ENCODE results near the gene NDUFV1.
"Not testable (repeated sequence)": the region's sequence is repeated elsewhere in the genome, so short reads cannot be mapped to it uniquely, and the experiment has no call there.

Gene NDUFV1

DNA sequence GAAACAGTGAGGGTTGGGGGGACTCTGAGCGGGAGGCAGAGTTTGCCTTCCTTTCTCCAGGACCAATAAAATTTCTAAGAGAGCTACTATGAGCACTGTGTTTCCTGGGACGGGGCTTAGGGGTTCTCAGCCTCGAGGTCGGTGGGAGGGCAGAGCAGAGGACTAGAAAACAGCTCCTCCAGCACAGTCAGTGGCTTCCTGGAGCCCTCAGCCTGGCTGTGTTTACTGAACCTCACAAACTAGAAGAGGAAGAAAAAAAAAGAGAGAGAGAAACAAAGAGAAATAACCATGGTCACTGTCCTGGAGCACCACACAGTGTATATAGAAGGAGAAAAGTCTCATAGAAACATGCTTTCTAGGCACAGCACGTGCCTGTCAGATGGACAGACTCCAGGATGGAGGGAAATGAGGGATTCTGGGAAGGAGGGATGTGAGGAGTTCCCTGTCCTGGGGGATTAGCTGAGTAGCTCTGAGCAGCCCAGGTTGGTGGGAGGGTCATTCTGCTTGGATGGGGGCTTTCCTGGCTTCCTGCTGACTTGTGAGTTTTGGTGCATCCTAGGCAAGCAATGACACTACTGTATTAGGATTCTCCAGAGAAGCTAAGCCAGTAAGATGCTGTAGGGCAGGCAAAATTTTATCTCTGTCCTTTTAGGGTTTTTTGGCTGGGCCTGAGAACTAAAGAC is 20.0 kb upstream of the NDUFV1 start:
- H3K27ac ChIP-seq (ENCODE audit: low read depth in 2 of 2, low read length in 2 of 2), result no peak overlapping the region
- no peak overlapping the region for H3K4me3 ChIP-seq (ENCODE audit: low read length in 2 of 2)
- H3K27me3 ChIP-seq (ENCODE audit: control insufficient read depth in 2 of 2, insufficient read depth in 2 of 2, low read length in 2 of 2), result no peaks in the 10 kb centered on the region
- H3K36me3 ChIP-seq (ENCODE audit: control insufficient read depth in 2 of 2, insufficient read depth in 2 of 2, low read length in 2 of 2), result peaks cover 5 to 10% of the 10 kb centered on the region in 2 donors
- H3K9ac ChIP-seq (ENCODE audit: low read depth in 1 of 2, low read length in 2 of 2), result no peak overlapping the region
- peaks cover 12 to 16% of the 10 kb centered on the region in 2 donors for H3K4me1 ChIP-seq (ENCODE audit: control insufficient read depth in 2 of 2, insufficient read depth in 2 of 2, low read length in 2 of 2)
- H3K9me3 ChIP-seq (ENCODE audit: control insufficient read depth in 2 of 2, low read length in 2 of 2), result no peaks in the 10 kb centered on the region

DNA sequence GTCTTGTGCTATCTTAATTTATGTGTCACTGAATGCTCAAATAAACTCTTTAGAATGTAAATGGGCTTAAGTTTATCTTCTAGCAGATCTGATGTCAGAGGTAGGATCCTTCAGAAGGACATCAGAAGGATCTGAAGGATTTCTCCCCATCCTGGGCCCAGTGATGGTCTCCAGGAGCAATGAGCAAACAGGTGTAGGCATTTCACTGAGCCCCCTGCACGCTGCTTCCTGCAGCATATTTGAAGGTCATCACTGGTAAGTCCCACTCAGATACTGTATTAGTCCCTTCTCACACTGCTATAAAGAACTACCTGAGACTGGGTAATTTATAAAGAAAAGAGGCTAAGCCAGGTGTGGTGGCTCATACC is 18.6 kb upstream of the NDUFV1 start:
- Histone ChIP-seq H3K4me1 (ENCODE audit: control insufficient read depth in 2 of 2, insufficient read depth in 2 of 2, low read length in 2 of 2) (peaks cover 6 to 9% of the 10 kb centered on the region in 2 donors), H3K9me3 (ENCODE audit: control insufficient read depth in 2 of 2, low read length in 2 of 2) (no peaks in the 10 kb centered on the region), H3K9ac (ENCODE audit: low read depth in 1 of 2, low read length in 2 of 2) (no peak overlapping the region), H3K27ac (ENCODE audit: low read depth in 2 of 2, low read length in 2 of 2) (peak overlapping the region in 1 of 2 donors; percentile 26), H3K27me3 (ENCODE audit: control insufficient read depth in 2 of 2, insufficient read depth in 2 of 2, low read length in 2 of 2) (no peaks in the 10 kb centered on the region), H3K36me3 (ENCODE audit: control insufficient read depth in 2 of 2, insufficient read depth in 2 of 2, low read length in 2 of 2) (peaks cover 5 to 10% of the 10 kb centered on the region in 2 donors), H3K4me3 (ENCODE audit: low read length in 2 of 2) (no peak overlapping the region)

DNA sequence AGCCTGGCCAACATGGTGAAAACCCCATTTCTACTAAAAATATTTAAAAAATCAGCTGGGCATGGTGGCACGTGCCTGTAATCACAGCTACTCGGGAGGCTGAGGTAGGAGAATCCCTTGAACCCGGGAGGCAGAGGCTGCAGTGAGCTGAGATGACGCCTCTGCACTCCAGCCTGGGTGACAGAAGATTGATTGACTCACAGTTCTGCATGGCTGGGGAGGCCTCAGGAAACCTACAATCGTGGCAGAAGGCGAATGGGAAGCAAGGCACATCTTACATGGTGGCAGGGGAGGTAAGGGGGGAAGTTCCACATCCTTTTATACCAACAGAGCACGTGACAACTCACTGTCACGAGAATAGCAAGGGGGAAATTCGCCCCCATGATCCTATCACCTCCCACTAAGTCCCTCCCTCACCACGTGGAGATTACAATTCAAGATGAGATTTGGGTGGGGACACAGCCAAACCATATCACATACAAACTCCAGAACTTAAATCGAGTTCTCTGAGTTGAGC is 17.8 kb upstream of the NDUFV1 start:
- not testable (repeated sequence) for H3K4me3 ChIP-seq (ENCODE audit: low read length in 2 of 2); H3K27me3 ChIP-seq (ENCODE audit: control insufficient read depth in 2 of 2, insufficient read depth in 2 of 2, low read length in 2 of 2); H3K27ac ChIP-seq (ENCODE audit: low read depth in 2 of 2, low read length in 2 of 2); H3K36me3 ChIP-seq (ENCODE audit: control insufficient read depth in 2 of 2, insufficient read depth in 2 of 2, low read length in 2 of 2); H3K9me3 ChIP-seq (ENCODE audit: control insufficient read depth in 2 of 2, low read length in 2 of 2); H3K9ac ChIP-seq (ENCODE audit: low read depth in 1 of 2, low read length in 2 of 2); H3K4me1 ChIP-seq (ENCODE audit: control insufficient read depth in 2 of 2, insufficient read depth in 2 of 2, low read length in 2 of 2)

DNA sequence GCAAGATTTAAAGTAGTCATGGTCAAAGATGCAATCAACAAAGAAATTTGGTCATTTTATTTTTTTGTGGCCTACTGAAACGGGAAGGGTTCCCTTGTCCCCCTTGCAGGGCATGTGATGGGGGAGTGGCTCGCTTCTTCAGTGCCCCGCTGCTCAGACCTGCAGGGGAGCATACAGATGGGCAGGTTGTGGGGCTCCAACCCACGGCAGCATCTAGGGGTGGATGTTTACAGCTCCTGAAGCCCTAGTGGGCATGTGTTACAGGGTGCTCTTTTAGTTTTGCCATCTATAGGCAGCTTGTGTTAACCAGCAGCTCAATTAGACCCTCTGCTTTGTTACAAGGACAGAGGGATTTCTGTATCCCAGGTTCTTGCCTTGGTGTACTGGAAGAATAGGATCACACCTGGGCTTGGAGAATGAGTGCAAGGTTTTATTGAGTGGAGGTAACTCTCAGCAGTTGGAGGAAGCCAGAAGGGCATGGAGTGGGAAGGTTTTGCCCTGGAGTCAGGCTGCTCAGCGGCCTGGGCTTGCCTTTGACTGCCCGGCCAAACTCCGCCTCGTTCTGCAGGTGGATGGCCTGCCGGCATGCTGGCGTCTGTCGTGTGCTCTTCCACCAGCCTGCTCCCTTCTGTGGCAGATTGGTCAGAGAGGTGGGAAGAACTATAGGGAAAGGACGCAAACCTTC is 13.7 kb upstream of the NDUFV1 start:
- peaks cover 0 to 3% of the 10 kb centered on the region in 2 donors for H3K4me1 ChIP-seq (ENCODE audit: control insufficient read depth in 2 of 2, insufficient read depth in 2 of 2, low read length in 2 of 2)
- no peak overlapping the region for H3K9ac ChIP-seq (ENCODE audit: low read depth in 1 of 2, low read length in 2 of 2)
- no peak overlapping the region for H3K4me3 ChIP-seq (ENCODE audit: low read length in 2 of 2)
- no peak overlapping the region for H3K27ac ChIP-seq (ENCODE audit: low read depth in 2 of 2, low read length in 2 of 2)
- H3K36me3 ChIP-seq (ENCODE audit: control insufficient read depth in 2 of 2, insufficient read depth in 2 of 2, low read length in 2 of 2), result no peaks in the 10 kb centered on the region
- H3K9me3 ChIP-seq (ENCODE audit: control insufficient read depth in 2 of 2, low read length in 2 of 2), result no peaks in the 10 kb centered on the region
- no peaks in the 10 kb centered on the region for H3K27me3 ChIP-seq (ENCODE audit: control insufficient read depth in 2 of 2, insufficient read depth in 2 of 2, low read length in 2 of 2)

DNA sequence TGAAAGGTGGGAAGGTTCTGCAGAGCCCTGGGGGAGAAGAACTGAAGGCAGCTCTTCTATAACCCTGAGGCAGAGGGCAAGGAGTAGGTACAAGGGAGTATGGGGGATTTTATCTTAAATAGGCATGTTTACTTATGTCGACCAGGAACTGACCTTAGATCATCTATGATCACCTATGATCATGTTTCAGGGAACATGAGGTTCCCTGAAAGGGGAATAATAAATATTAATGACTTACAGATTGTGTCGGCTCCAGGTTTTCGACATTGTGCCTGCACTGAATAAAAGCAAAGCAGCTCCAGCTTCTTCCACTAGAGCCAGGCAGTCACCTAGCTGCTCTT is 13.2 kb upstream of the NDUFV1 start:
- Histone ChIP-seq H3K9me3 (ENCODE audit: control insufficient read depth in 2 of 2, low read length in 2 of 2) (no peaks in the 10 kb centered on the region), H3K27ac (ENCODE audit: low read depth in 2 of 2, low read length in 2 of 2) (no peak overlapping the region), H3K4me3 (ENCODE audit: low read length in 2 of 2) (no peak overlapping the region)

DNA sequence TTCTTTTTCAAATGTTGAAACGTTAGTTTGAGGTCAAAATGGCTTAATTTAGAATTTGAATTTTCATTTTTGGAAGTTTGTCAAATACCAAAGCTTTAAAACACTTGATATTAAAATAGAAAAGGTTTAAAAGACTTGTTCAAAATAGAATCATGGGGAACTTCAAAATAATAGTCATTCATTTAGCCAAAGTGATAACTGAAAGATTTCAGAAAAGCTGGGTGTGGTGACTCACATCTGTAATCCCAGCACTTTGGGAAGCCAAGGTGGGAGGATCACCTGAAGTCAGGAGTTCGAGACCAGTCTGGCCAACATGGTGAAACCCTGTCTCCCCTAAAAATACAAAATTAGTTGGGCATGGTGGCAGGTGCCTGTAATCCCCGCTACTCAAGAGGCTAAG is 12.3 kb upstream of the NDUFV1 start:
- H3K9ac ChIP-seq (ENCODE audit: low read depth in 1 of 2, low read length in 2 of 2), result no peak overlapping the region
- H3K4me1 ChIP-seq (ENCODE audit: control insufficient read depth in 2 of 2, insufficient read depth in 2 of 2, low read length in 2 of 2), result no peaks in the 10 kb centered on the region
- no peak overlapping the region for H3K27ac ChIP-seq (ENCODE audit: low read depth in 2 of 2, low read length in 2 of 2)
- no peaks in the 10 kb centered on the region for H3K36me3 ChIP-seq (ENCODE audit: control insufficient read depth in 2 of 2, insufficient read depth in 2 of 2, low read length in 2 of 2)
- no peaks in the 10 kb centered on the region for H3K27me3 ChIP-seq (ENCODE audit: control insufficient read depth in 2 of 2, insufficient read depth in 2 of 2, low read length in 2 of 2)
- no peak overlapping the region for H3K4me3 ChIP-seq (ENCODE audit: low read length in 2 of 2)
- no peaks in the 10 kb centered on the region for H3K9me3 ChIP-seq (ENCODE audit: control insufficient read depth in 2 of 2, low read length in 2 of 2)

More for the DNA sequence above, 13.2 kb upstream of the NDUFV1 start:
- Histone ChIP-seq H3K9ac (ENCODE audit: low read depth in 1 of 2, low read length in 2 of 2) (no peak overlapping the region), H3K27me3 (ENCODE audit: control insufficient read depth in 2 of 2, insufficient read depth in 2 of 2, low read length in 2 of 2) (no peaks in the 10 kb centered on the region), H3K36me3 (ENCODE audit: control insufficient read depth in 2 of 2, insufficient read depth in 2 of 2, low read length in 2 of 2) (no peaks in the 10 kb centered on the region), H3K4me1 (ENCODE audit: control insufficient read depth in 2 of 2, insufficient read depth in 2 of 2, low read length in 2 of 2) (peaks cover 0 to 3% of the 10 kb centered on the region in 2 donors)

DNA sequence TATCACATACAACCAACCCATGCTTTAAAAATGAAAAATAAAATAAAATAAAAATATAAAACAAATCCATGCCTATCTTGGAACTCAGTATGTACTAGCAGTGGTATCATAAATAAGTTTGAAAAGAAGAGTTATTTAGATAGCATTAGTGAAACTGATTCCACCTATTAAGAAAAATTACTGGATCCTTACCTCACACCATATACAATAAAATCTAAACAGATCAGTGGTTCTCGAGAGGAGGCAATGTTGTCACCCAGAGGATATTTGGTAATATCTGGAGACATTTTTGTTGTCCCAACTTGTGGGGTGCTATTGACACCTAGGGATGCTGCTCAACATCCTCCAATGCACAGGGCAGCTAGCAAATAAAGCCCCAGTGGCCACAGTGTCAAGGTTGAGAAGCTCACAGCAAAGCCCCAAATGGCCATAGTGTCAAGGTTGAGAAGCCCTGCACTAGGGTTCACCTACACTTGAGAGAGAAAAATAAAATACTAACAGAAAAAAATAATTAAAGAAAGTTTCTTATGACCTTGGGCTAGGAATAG is 9.9 kb upstream of the NDUFV1 start:
- H3K4me1 ChIP-seq (ENCODE audit: control insufficient read depth in 2 of 2, insufficient read depth in 2 of 2, low read length in 2 of 2), result peaks cover 2% of the 10 kb centered on the region in 2 donors
- no peaks in the 10 kb centered on the region for H3K36me3 ChIP-seq (ENCODE audit: control insufficient read depth in 2 of 2, insufficient read depth in 2 of 2, low read length in 2 of 2)
- no peak overlapping the region for H3K4me3 ChIP-seq (ENCODE audit: low read length in 2 of 2)
- H3K9ac ChIP-seq (ENCODE audit: low read depth in 1 of 2, low read length in 2 of 2), result no peak overlapping the region
- no peaks in the 10 kb centered on the region for H3K9me3 ChIP-seq (ENCODE audit: control insufficient read depth in 2 of 2, low read length in 2 of 2)
- H3K27ac ChIP-seq (ENCODE audit: low read depth in 2 of 2, low read length in 2 of 2), result no peak overlapping the region
- no peaks in the 10 kb centered on the region for H3K27me3 ChIP-seq (ENCODE audit: control insufficient read depth in 2 of 2, insufficient read depth in 2 of 2, low read length in 2 of 2)

DNA sequence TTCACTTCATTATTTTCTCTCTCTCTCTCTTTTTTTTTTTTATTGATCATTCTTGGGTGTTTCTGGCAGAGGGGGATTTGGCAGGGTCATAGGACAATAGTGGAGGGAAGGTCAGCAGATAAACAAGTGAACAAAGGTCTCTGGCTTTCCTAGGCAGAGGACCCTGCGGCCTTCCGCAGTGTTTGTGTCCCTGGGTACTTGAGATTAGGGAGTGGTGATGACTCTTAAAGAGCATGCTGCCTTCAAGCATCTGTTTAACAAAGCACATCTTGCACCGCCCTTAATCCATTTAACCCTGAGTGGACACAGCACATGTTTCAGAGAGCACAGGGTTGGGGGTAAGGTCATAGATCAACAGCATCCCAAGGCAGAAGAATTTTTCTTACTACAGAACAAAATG is 9.3 kb upstream of the NDUFV1 start:
- H3K36me3 ChIP-seq (ENCODE audit: control insufficient read depth in 2 of 2, insufficient read depth in 2 of 2, low read length in 2 of 2); H3K4me1 ChIP-seq (ENCODE audit: control insufficient read depth in 2 of 2, insufficient read depth in 2 of 2, low read length in 2 of 2); H3K27ac ChIP-seq (ENCODE audit: low read depth in 2 of 2, low read length in 2 of 2); H3K9ac ChIP-seq (ENCODE audit: low read depth in 1 of 2, low read length in 2 of 2); H3K4me3 ChIP-seq (ENCODE audit: low read length in 2 of 2); H3K27me3 ChIP-seq (ENCODE audit: control insufficient read depth in 2 of 2, insufficient read depth in 2 of 2, low read length in 2 of 2); H3K9me3 ChIP-seq (ENCODE audit: control insufficient read depth in 2 of 2, low read length in 2 of 2): not testable (repeated sequence)

DNA sequence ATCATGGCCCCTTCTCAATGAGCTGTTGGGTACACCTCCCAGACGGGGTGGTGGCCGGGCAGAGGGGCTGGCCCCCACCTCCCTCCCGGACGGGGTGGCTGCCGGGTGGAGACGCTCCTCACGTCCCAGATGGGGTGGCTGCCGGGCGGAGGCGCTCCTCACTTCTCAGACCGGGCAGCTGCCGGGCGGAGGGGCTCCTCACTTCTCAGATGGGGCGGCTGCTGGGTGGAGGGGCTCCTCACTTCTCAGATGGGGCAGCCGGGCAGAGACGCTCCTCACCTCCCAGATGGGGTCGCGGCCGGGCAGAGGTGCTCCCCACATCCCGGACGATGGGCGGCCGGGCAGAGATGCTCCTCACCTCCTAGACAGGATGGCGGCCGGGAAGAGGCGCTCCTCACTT is 8.8 kb upstream of the NDUFV1 start:
- not testable (repeated sequence) for H3K4me1 ChIP-seq (ENCODE audit: control insufficient read depth in 2 of 2, insufficient read depth in 2 of 2, low read length in 2 of 2); H3K4me3 ChIP-seq (ENCODE audit: low read length in 2 of 2); H3K9ac ChIP-seq (ENCODE audit: low read depth in 1 of 2, low read length in 2 of 2); H3K27ac ChIP-seq (ENCODE audit: low read depth in 2 of 2, low read length in 2 of 2); H3K9me3 ChIP-seq (ENCODE audit: control insufficient read depth in 2 of 2, low read length in 2 of 2); H3K27me3 ChIP-seq (ENCODE audit: control insufficient read depth in 2 of 2, insufficient read depth in 2 of 2, low read length in 2 of 2); H3K36me3 ChIP-seq (ENCODE audit: control insufficient read depth in 2 of 2, insufficient read depth in 2 of 2, low read length in 2 of 2)

DNA sequence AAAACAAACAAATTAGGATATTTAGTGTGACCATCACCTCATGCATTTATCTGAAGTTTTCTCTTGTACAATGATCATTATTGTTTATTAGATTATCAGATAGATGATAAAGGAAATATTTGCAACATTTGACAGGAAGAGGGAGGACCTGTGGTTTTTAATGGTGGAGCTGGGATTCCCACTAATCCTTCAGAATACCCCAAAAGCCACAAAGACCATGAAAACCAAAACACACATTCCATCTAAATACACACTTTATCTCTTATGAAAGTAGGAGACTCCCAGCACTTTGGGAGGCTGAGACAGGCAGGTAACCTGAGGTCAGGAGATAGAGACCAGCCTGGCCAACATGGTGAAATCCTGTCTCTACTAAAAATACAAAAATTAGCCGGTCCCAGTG is 7.6 kb upstream of the NDUFV1 start:
- H3K27ac ChIP-seq (ENCODE audit: low read depth in 2 of 2, low read length in 2 of 2), result no peak overlapping the region

More for the DNA sequence above, 7.6 kb upstream of the NDUFV1 start:
- no peak overlapping the region for H3K9ac ChIP-seq (ENCODE audit: low read depth in 1 of 2, low read length in 2 of 2)
- H3K9me3 ChIP-seq (ENCODE audit: control insufficient read depth in 2 of 2, low read length in 2 of 2), result no peaks in the 10 kb centered on the region
- H3K4me3 ChIP-seq (ENCODE audit: low read length in 2 of 2), result no peak overlapping the region
- H3K27me3 ChIP-seq (ENCODE audit: control insufficient read depth in 2 of 2, insufficient read depth in 2 of 2, low read length in 2 of 2), result no peaks in the 10 kb centered on the region
- peaks cover 2% of the 10 kb centered on the region in 2 donors for H3K4me1 ChIP-seq (ENCODE audit: control insufficient read depth in 2 of 2, insufficient read depth in 2 of 2, low read length in 2 of 2)
- H3K36me3 ChIP-seq (ENCODE audit: control insufficient read depth in 2 of 2, insufficient read depth in 2 of 2, low read length in 2 of 2), result no peaks in the 10 kb centered on the region
